Activated CD4-positive, CD25-positive, alpha-beta regulatory T cell treated with anti-CD3 and anti-CD28 coated beads, Interleukin-2, amount 50 U/mL, for 16 hours (primary cell): Measurements from ENCODE around the gene TRMT10A.
"Not testable (repeated sequence)": the region's sequence is repeated elsewhere in the genome, so short reads cannot be mapped to it uniquely, and the experiment has no call there.

Experiments used
- DNase-seq: peaks from one replicate; pipeline ENCODE4 v3.0.0-alpha.2; 2020; ENCODE audit warnings: low read depth, low spot score

The TRMT10A gene

GRCh38 chr4:99552872-99553271 lies 11.0 kb downstream of the TRMT10A start:
- DNase-seq: no peak

DNA sequence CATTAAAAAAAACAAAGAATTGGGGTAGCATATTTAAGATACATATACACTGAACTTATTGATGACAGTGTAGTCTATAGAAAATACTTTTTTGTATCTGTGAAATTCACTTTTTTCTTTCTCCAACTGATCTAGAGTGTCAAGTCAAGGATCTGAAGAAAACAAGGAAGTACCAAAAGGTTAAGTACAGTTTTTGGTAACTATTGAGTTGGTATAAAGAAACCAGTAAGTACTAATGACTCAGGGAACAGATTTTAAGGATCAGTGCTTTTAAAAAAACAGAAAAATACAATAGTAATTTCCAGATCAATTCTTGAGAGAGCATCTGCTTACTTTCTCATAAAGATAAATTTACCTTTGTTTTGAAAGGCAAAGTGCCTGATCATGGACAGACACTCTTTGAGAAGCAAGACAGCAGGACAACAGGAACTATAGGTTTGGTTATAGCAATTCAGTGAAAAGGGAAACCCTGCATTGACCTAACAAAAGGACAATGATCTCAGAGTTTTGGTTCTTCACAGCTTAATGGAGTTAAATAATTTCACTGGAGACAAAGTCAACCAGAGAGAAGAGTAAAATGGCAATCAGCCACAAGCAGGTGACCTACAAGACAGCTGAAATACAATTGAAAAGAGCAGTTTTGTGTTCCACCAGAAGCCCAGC lies 23.4 kb downstream of the TRMT10A start:
- no peak for DNase-seq

- DNase-seq: no peak
Observed at GRCh38 chr4:99537674-99538073, 26.2 kb downstream of the TRMT10A start.

DNA sequence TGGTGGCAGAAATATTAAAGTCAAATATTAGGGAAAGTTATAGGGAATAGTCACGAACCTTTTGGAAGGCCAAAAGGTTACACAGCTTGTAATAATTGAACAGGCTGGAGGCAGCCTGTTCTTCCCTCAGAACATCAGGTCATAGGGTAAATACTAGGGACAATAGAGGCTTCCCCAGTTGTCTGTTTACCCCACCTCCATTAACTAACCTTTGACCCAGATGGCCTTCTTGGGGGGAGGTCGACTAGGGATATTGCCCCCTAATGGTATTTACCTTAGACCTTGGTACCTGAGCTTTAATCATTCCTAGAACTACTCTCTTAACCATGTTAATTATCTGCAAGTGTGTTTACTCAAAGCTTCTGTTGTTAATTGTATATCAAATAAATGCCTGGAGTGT lies 27.0 kb downstream of the TRMT10A start:
- no peak for DNase-seq

GRCh38 chr4:99536271-99536670 lies 27.6 kb downstream of the TRMT10A start:
- no peak for DNase-seq

DNA sequence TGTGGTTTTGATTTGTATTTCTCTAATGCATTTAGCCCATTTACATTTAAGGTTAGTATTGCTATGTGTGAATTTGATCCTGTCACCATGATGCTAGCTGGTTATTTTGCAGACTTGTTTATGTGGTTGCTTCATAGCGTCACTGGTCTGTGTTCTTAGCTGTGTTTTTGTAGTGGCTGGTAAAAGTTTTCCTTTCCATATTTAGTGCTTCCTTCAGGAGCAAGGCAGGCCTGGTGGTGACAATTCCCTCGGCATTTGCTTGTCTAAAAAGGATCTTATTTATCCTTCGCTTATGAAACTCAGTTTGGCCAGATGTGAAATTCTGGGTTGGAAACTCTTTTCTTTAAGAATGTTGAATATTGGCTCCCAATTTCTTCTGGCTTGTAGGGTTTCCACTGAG lies 29.1 kb downstream of the TRMT10A start:
- not testable (repeated sequence) for DNase-seq

GRCh38 chr4:99529956-99530355 lies 33.9 kb downstream of the TRMT10A start:
- no peak for DNase-seq

GRCh38 chr4:99529228-99529627 lies 34.6 kb downstream of the TRMT10A start:
- no peak for DNase-seq

- no peak for DNase-seq
Observed at GRCh38 chr4:99518601-99519295, 45.1 kb downstream of the TRMT10A start.

DNA sequence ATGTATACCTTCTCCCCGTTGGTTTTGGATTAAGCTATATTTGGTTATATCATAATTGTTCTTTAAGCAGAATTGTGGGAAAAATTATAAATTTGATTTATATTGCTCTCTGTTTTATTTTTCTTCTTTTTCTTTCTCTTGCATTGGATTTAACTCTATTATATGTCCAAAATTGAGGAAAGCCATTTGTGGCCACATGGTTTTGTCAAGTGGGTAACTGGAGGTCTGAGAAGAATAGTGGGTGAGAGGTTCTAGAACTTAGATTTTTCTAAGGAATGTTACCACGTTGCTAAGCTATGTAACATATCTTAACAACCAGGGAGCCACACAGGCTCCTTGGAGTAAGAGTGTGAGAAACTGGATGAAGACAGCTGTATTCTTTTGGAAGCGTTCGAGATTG lies 53.1 kb downstream of the TRMT10A start, which contains the start of gene C4orf17:
Gene C4orf17, plus strand, starts transcription at position 301 of the 400 bp plus-strand sequence. CDS start 2,061 bp downstream, outside the sequence.
- DNase-seq: no peak

DNA sequence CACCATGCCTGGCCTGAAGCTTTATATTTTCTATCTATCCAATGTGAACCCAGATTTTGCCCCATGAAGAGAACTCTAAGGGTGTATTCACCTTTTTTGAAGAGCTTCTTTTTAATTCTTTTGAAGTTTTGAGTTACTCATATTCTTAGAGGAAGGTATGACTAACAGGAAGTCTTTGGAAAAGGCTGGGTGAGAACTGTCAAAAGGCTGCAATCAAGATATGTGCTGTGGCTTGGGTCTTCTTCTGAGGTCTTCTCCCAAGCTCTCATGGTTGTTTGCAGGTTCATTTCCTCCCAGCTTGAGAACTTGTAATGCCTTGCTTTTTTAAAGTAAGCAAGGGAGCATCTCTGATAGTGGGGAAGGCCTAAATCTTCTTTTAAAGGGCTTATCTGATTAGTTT lies 56.1 kb downstream of the TRMT10A start:
- no peak for DNase-seq

GRCh38 chr4:99507349-99507748 lies 56.5 kb downstream of the TRMT10A start:
- no peak for DNase-seq

DNA sequence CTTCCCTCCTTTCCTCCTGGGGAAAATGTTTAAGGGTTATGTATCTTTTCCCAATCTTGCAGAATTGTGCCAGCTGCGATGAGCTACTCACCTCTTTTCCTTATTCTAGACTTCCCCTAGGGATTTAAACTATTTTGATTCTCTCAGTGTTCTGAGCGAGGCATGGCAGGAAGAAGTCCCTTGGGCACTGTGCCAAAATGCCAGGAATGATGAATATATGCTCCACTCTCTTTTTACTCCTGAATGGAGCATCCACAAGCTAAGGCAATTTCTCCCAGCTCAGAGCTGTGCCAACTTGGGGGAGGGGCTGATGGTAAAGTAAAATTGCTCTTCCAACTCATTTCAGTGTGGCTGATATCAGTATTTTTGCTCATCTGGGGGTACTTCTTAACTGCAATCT lies 57.1 kb downstream of the TRMT10A start:
- no peak for DNase-seq

DNA sequence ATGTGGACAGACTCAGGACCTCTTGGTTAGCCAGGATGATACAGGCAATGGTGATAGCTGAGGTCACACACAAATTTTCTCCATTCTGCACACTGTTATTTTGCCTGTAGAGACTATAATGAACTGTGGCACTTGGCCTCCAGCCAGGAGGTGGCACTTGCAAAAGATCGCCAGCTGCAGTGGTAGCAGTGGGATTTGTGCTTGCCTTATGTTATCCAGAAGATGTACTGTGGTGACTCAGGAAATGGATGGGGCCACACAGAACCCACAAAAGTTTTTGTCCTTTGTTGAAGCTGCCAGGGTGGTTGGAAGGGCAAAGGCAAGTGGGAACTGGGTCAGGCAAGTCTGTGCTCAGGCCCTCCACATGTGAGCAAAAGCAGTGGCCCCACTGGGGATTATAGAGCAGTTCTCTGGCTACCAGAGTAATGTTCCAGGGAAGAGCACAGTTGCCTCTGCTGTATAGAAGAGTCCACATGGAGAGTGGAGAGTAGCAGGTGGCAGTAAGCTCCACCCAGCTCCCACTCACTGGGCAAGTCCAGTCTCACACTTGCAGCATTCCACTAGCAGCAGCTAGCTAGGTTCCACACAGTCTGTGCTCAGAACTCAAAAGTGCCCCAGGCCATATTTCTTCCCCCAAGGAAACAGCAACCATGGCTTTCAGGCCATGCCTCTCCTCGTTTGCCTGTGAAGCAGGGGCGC lies 58.9 kb downstream of the TRMT10A start:
- DNase-seq: no peak
